Mesothelial cell of epicardium (in vitro differentiated cells): ENCODE results near the gene FRYL. TPM values are rescaled to one million over a fixed set of nuclear protein-coding genes. Genes with fewer than 3 reads are reported as not detected.

ENCODE experiments used
- DNase-seq, 2 experiments: peaks; one replicate each; pipeline ENCODE4 v3.0.0; 2021; ENCODE audit warnings: low spot score in 2 of 2; ENCODE audit not compliant: unreplicated experiment in 2 of 2
- H3K27ac Mint-ChIP-seq: 2 replicates; pipeline ENCODE4 v1.8.0; 2021; ENCODE audit warnings: mixed read lengths
- H3K27me3 Mint-ChIP-seq: 2 replicates; pipeline ENCODE4 v1.8.0; 2021; ENCODE audit warnings: low read depth, mixed read lengths
- H3K36me3 Mint-ChIP-seq: 2 replicates; pipeline ENCODE4 v1.8.0; 2021; ENCODE audit warnings: mixed read lengths
- H3K4me1 Mint-ChIP-seq: 2 replicates; pipeline ENCODE4 v1.8.0; 2021; ENCODE audit warnings: mixed read lengths
- H3K4me3 Mint-ChIP-seq: 2 replicates; pipeline ENCODE4 v1.8.0; 2021; ENCODE audit warnings: mild to moderate bottlenecking, moderate library complexity, mixed read lengths
- H3K9me3 Mint-ChIP-seq: 2 replicates; pipeline ENCODE4 v1.8.0; 2021; ENCODE audit warnings: mixed read lengths
- CTCF ChIP-seq: fragments of 200-600 bp; sonication (generic); IDR thresholded peaks from one replicate; pipeline ENCODE4 v1.5.0; 2021; ENCODE audit warnings: antibody characterized with exemption; ENCODE audit not compliant: unreplicated experiment
- total RNA-seq: library from RNA; stranded (reverse); gene quantifications from 3 replicates; pipeline ENCODE4 v1.2.1, GENCODE V29; 2021

FRYL gene
- total RNA-seq, 1 donor from 2014 or later = 57.0 TPM

- Mint-ChIP-seq H3K27ac (no peak overlapping the region), H3K9me3 (no peaks in the 10 kb centered on the region), H3K36me3 (no peaks in the 10 kb centered on the region), H3K4me3 (no peak overlapping the region), H3K27me3 (no peaks in the 10 kb centered on the region), H3K4me1 (peaks cover 6% of the 10 kb centered on the region)
- DNase-seq = no peak
- TF ChIP-seq CTCF = no peak
These were observed 18.0 kb upstream of the FRYL start for GRCh38 chr4:48798117-48798516.

GRCh38 chr4:48796927-48797679 lies 17.0 kb upstream of the FRYL start:
- Mint-ChIP-seq H3K9me3 (no peaks in the 10 kb centered on the region), H3K4me3 (no peak overlapping the region), H3K36me3 (no peaks in the 10 kb centered on the region), H3K27ac (no peak overlapping the region), H3K27me3 (no peaks in the 10 kb centered on the region), H3K4me1 (peaks cover 5% of the 10 kb centered on the region)
- DNase-seq = no peak
- no peak for TF ChIP-seq CTCF

GRCh38 chr4:48796191-48796926 lies 16.3 kb upstream of the FRYL start:
- Mint-ChIP-seq H3K27ac (no peak overlapping the region), H3K27me3 (no peaks in the 10 kb centered on the region), H3K4me1 (no peaks in the 10 kb centered on the region), H3K36me3 (no peaks in the 10 kb centered on the region), H3K9me3 (no peaks in the 10 kb centered on the region), H3K4me3 (no peak overlapping the region)
- no peak for TF ChIP-seq CTCF
- DNase-seq = no peak

- Mint-ChIP-seq H3K9me3 (no peaks in the 10 kb centered on the region), H3K27ac (no peak overlapping the region), H3K36me3 (no peaks in the 10 kb centered on the region), H3K27me3 (no peaks in the 10 kb centered on the region), H3K4me1 (no peaks in the 10 kb centered on the region), H3K4me3 (no peak overlapping the region)
- DNase-seq = no peak
- TF ChIP-seq CTCF = no peak
These were observed 15.0 kb upstream of the FRYL start for GRCh38 chr4:48795108-48795507.

GRCh38 chr4:48792348-48793006 lies 12.4 kb upstream of the FRYL start:
- Mint-ChIP-seq H3K27me3 (no peaks in the 10 kb centered on the region), H3K27ac (no peak overlapping the region), H3K36me3 (no peaks in the 10 kb centered on the region), H3K4me3 (no peak overlapping the region), H3K4me1 (no peaks in the 10 kb centered on the region), H3K9me3 (no peaks in the 10 kb centered on the region)
- no peak for TF ChIP-seq CTCF
- no peak for DNase-seq
